Neural progenitor cell (in vitro differentiated cells): ENCODE measurements around the gene DIAPH3.

Experiments
- CTCF ChIP-seq: fragments of 200-600 bp; sonication (generic); IDR thresholded peaks from 2 replicates; pipeline ENCODE4 v1.5.1; 2017; ENCODE audit warnings: antibody characterized with exemption, mild to moderate bottlenecking
- EZH2 ChIP-seq: fragments of 200-600 bp; sonication (generic); IDR thresholded peaks from 2 replicates; pipeline ENCODE4 v1.6.1; 2017; ENCODE audit warnings: antibody characterized with exemption, mild to moderate bottlenecking, moderate library complexity
- EZH2phosphoT487 ChIP-seq: fragments of 200-600 bp; sonication (generic); IDR thresholded peaks from 2 replicates; pipeline ENCODE4 v1.6.1; 2017; ENCODE audit warnings: antibody characterized with exemption

- TF ChIP-seq CTCF (no peak), EZH2phosphoT487 (no peak), EZH2 (no peak)
Measured at GRCh38 chr13:59891053-59891452, 272.7 kb downstream of the DIAPH3 start.
